ENCODE results near the gene TFAP2A. TPM values are rescaled to one million over a fixed set of nuclear protein-coding genes. Genes with fewer than 3 reads are reported as not detected.

Gene TFAP2A
- total RNA-seq, 1 donor from 2014 or later = 0.32 TPM

GRCh38 chr6:10460096-10460495, 45.2 kb upstream of the TFAP2A start:
- no peak for TF ChIP-seq CTCF (IDR thresholded peaks at IDR 0.05; ENCODE audit: partially characterized antibody, unreplicated experiment)
- Mint-ChIP-seq H3K4me1 (ENCODE audit: low read depth, unreplicated experiment) (peaks cover 8% of the 10 kb centered on the region), H3K27ac (ENCODE audit: unreplicated experiment) (no peak overlapping the region), H3K36me3 (ENCODE audit: unreplicated experiment) (no peaks in the 10 kb centered on the region), H3K9me3 (ENCODE audit: unreplicated experiment) (peaks cover 2% of the 10 kb centered on the region), H3K27me3 (ENCODE audit: unreplicated experiment) (peaks cover 3% of the 10 kb centered on the region), H3K4me3 (ENCODE audit: unreplicated experiment) (no peak overlapping the region)
- no peak for DNase-seq

DNA sequence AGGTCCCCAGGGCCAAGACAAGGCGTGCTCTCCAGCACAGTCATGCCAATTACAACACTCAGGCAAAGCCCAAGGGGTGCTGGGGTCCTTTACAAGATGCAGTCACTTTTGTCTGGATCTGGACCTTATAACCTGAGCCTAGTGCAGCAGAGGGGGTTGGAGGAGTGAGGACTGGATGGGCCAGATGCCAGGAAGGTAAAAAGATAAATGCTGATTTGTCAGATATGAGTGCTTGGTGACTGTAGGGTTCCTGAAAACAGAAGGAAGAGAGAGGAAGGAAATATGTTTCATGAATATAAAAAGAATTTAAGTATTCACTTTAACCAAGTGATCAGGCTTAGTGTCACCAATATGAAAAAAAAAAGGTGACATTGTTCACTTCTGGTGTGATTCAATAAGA, 43.4 kb upstream of the TFAP2A start:
- DNase-seq = peak; percentile 35
- Mint-ChIP-seq H3K27me3 (ENCODE audit: unreplicated experiment) (peaks cover 3% of the 10 kb centered on the region), H3K4me3 (ENCODE audit: unreplicated experiment) (no peak overlapping the region), H3K36me3 (ENCODE audit: unreplicated experiment) (no peaks in the 10 kb centered on the region), H3K9me3 (ENCODE audit: unreplicated experiment) (peaks cover 2% of the 10 kb centered on the region), H3K4me1 (ENCODE audit: low read depth, unreplicated experiment) (peaks cover 8% of the 10 kb centered on the region), H3K27ac (ENCODE audit: unreplicated experiment) (peak overlapping the region; percentile 63)
- TF ChIP-seq CTCF (IDR thresholded peaks at IDR 0.05; ENCODE audit: partially characterized antibody, unreplicated experiment) = no peak

DNA sequence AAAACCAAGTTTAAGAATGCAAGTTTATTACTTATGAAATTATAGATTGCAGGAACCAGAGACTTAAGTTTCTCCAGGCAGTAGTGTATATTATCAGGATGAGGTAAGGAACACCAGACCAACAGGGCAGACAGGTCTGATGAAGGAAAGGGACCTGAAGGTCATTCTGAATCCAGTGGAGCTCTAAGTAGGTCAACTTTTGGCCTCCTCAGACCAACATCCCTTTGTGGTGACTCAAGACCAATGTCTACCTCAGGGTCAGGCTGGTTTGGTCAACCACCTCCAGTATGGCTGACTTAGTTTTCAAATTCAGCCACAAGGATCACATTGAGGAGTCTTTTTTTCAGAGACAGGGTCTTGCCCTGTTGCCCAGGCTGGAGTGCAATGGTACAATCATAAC, 38.7 kb upstream of the TFAP2A start:
- Mint-ChIP-seq H3K4me3 (ENCODE audit: unreplicated experiment) (no peak overlapping the region), H3K27me3 (ENCODE audit: unreplicated experiment) (peaks cover 3% of the 10 kb centered on the region), H3K9me3 (ENCODE audit: unreplicated experiment) (no peaks in the 10 kb centered on the region), H3K4me1 (ENCODE audit: low read depth, unreplicated experiment) (peaks cover 8% of the 10 kb centered on the region), H3K36me3 (ENCODE audit: unreplicated experiment) (no peaks in the 10 kb centered on the region), H3K27ac (ENCODE audit: unreplicated experiment) (no peak overlapping the region)
- DNase-seq = no peak
- TF ChIP-seq CTCF (IDR thresholded peaks at IDR 0.05; ENCODE audit: partially characterized antibody, unreplicated experiment) = no peak

GRCh38 chr6:10451828-10452509, 37.1 kb upstream of the TFAP2A start:
- TF ChIP-seq CTCF (IDR thresholded peaks at IDR 0.05; ENCODE audit: partially characterized antibody, unreplicated experiment) = no peak
- no peak for DNase-seq
- Mint-ChIP-seq H3K27me3 (ENCODE audit: unreplicated experiment) (no peaks in the 10 kb centered on the region), H3K4me1 (ENCODE audit: low read depth, unreplicated experiment) (no peaks in the 10 kb centered on the region), H3K9me3 (ENCODE audit: unreplicated experiment) (no peaks in the 10 kb centered on the region), H3K36me3 (ENCODE audit: unreplicated experiment) (no peaks in the 10 kb centered on the region), H3K4me3 (ENCODE audit: unreplicated experiment) (no peak overlapping the region), H3K27ac (ENCODE audit: unreplicated experiment) (no peak overlapping the region)

DNA sequence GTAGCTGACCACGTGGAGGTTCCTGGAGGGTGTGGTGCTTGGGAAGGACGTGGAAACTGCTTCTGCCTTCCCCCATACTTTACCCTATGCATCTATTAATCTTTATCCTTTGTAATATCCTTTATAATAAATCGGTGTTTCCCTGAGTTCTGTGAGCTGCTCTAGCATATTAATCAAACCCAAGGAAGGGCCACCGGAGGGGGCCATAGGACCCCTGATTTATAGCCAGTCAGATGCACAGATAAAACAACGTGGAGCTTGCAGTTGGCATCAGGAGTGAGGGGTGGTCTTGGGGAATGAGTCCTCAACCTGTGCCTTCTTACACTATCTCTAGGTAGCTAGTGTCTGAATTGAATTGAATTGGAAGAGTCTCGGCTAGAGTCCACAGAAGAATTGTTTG, 36.5 kb upstream of the TFAP2A start:
- Mint-ChIP-seq H3K36me3 (ENCODE audit: unreplicated experiment) (no peaks in the 10 kb centered on the region), H3K4me3 (ENCODE audit: unreplicated experiment) (no peak overlapping the region), H3K27me3 (ENCODE audit: unreplicated experiment) (no peaks in the 10 kb centered on the region), H3K27ac (ENCODE audit: unreplicated experiment) (no peak overlapping the region), H3K4me1 (ENCODE audit: low read depth, unreplicated experiment) (no peaks in the 10 kb centered on the region), H3K9me3 (ENCODE audit: unreplicated experiment) (no peaks in the 10 kb centered on the region)
- no peak for TF ChIP-seq CTCF (IDR thresholded peaks at IDR 0.05; ENCODE audit: partially characterized antibody, unreplicated experiment)
- DNase-seq = no peak

All from glutamatergic neuron (in vitro differentiated cells).